Choroid plexus epithelial cell (primary cell): Measurements from ENCODE around the gene ZNF79.
A peak's percentile ranks its signal among the peaks of the same experiment; 100 is the strongest.

Experiments
- DNase-seq: peaks from one replicate; pipeline ENCODE4 v3.0.0-alpha.2; 2010; ENCODE audit warnings: low read depth
- H3K4me3 ChIP-seq: 2 replicates; pipeline ENCODE4 v1.5.1; 2011; ENCODE audit warnings: low read depth, mild to moderate bottlenecking, control low read depth, low read length, moderate library complexity
- TF ChIP-seq, protein P1 (sequence below): conservative IDR thresholded peaks from 2 replicates; pipeline ENCODE4 v1.5.1; 2011; ENCODE audit warnings: low read depth, mild to moderate bottlenecking, control low read depth, inconsistent platforms, low read length, moderate library complexity

ZNF79 gene

DNA sequence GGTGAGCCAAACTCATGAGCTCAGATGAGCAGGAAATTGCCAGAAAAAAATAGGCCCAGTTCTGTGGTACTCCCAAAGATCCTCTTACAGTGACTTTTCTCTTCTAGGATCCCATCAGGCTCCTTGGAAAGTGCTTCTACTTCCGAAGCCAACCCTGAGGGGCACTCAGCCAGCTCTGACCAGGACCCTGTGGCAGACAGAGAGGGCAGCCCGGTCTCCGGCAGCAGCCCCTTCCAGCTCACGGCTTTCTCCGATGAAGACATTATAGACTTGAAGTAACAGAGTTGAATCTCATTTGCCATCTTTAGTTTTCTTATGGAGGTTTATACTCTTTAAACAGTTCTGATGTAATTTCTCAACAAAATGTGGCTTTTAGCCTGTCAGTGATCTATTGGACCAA is 31.2 kb upstream of the ZNF79 start:
- TF ChIP-seq, protein P1, sequence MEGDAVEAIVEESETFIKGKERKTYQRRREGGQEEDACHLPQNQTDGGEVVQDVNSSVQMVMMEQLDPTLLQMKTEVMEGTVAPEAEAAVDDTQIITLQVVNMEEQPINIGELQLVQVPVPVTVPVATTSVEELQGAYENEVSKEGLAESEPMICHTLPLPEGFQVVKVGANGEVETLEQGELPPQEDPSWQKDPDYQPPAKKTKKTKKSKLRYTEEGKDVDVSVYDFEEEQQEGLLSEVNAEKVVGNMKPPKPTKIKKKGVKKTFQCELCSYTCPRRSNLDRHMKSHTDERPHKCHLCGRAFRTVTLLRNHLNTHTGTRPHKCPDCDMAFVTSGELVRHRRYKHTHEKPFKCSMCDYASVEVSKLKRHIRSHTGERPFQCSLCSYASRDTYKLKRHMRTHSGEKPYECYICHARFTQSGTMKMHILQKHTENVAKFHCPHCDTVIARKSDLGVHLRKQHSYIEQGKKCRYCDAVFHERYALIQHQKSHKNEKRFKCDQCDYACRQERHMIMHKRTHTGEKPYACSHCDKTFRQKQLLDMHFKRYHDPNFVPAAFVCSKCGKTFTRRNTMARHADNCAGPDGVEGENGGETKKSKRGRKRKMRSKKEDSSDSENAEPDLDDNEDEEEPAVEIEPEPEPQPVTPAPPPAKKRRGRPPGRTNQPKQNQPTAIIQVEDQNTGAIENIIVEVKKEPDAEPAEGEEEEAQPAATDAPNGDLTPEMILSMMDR: no peak
- no peak overlapping the region for H3K4me3 ChIP-seq

DNA sequence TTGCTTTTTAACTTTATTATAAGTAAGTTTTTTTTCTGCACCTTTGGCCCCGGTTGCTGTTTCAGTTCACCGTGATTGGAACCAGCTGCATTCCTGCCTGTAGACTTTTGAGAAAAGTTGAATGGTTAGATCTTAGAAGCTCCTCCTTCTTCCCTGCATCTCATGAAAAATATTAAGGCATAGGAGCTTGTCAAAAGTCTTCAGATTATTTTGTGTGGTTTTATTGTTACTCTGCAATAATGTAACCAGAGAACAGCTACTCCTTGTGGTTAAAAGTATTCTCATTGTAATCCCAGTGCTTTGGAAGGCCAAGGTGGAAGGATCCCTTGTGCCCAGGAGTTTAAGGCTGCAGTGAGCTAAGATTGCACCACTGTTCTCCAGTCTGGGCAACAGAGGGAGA is 30.5 kb upstream of the ZNF79 start:
- peak; percentile 68 for DNase-seq
- TF ChIP-seq, protein P1: peak; percentile 58

More for the DNA sequence above, 31.2 kb upstream of the ZNF79 start:
- DNase-seq: no peak

GRCh38 chr9:127395497-127396252 is 28.5 kb upstream of the ZNF79 start:
- no peak for DNase-seq
- H3K4me3 ChIP-seq: no peak overlapping the region
- TF ChIP-seq, protein P1: no peak

More for the DNA sequence above, 30.5 kb upstream of the ZNF79 start:
- H3K4me3 ChIP-seq: no peak overlapping the region

- peak overlapping the region; percentile 62 for H3K4me3 ChIP-seq
- TF ChIP-seq, protein P1: no peak
- no peak for DNase-seq
Observed at GRCh38 chr9:127396253-127396807, 27.9 kb upstream of the ZNF79 start.

- TF ChIP-seq, protein P1: peak; percentile 6
- H3K4me3 ChIP-seq: peak within 1 kb of the TSS; percentile 68
- DNase-seq: peak; percentile 100
Observed at GRCh38 chr9:127396808-127397645, 27.2 kb upstream of the ZNF79 start, which contains the start of gene SLC2A8. Gene SLC2A8, plus strand, starts transcription at chr9:127397169. Its CDS starts 62 bp downstream, at chr9:127397231.

- H3K4me3 ChIP-seq: peak overlapping the region; percentile 68
- TF ChIP-seq, protein P1: peak; percentile 62
- DNase-seq: peak; percentile 48
Observed at GRCh38 chr9:127397646-127398274, 26.4 kb upstream of the ZNF79 start.
